Measurements from ENCODE around the gene SYT9.

Gene SYT9

DNA sequence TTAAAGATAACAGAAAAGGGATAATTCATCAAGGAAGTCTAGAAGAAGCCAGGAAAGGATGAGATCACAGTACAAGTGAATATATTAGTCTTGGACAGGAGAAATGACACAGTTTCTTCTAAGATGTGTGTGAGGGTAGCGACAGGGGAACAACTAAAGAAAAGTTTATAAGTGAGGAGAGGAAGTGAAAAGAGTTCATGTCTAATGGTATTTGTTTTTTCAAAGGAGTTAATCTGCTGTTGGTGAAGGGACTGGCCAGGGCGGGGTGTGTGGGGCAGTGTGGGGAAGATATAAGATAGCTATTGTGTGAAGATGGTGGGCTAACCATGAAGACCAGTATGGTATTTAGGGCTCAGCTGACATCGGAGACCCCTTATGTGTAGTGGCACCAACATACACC is 254.5 kb downstream of the SYT9 start:
- TF ChIP-seq, protein P1, sequence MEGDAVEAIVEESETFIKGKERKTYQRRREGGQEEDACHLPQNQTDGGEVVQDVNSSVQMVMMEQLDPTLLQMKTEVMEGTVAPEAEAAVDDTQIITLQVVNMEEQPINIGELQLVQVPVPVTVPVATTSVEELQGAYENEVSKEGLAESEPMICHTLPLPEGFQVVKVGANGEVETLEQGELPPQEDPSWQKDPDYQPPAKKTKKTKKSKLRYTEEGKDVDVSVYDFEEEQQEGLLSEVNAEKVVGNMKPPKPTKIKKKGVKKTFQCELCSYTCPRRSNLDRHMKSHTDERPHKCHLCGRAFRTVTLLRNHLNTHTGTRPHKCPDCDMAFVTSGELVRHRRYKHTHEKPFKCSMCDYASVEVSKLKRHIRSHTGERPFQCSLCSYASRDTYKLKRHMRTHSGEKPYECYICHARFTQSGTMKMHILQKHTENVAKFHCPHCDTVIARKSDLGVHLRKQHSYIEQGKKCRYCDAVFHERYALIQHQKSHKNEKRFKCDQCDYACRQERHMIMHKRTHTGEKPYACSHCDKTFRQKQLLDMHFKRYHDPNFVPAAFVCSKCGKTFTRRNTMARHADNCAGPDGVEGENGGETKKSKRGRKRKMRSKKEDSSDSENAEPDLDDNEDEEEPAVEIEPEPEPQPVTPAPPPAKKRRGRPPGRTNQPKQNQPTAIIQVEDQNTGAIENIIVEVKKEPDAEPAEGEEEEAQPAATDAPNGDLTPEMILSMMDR (IDR thresholded peaks at IDR 0.05; ENCODE audit: low read depth, low read length, poor library complexity, severe bottlenecking) = no peak
- TF ChIP-seq EZH2phosphoT487 (IDR thresholded peaks at IDR 0.05; ENCODE audit: borderline replicate concordance, low read length) = no peak
- no peaks in the 10 kb centered on the region for H3F3A ChIP-seq (ENCODE audit: control insufficient read depth, insufficient read depth)
- no peaks in the 10 kb centered on the region for H3K9me2 ChIP-seq (replicated peaks; ENCODE audit: control insufficient read depth, low read length)
- peaks cover 3% of the 10 kb centered on the region for H3K4me1 ChIP-seq (ENCODE audit: control insufficient read depth, low read length)
- no peaks in the 10 kb centered on the region for H3K36me3 ChIP-seq (ENCODE audit: control insufficient read depth, low read length)
- H3K4me2 ChIP-seq (ENCODE audit: low read length) = no peak overlapping the region
- no peaks in the 10 kb centered on the region for H4K20me1 ChIP-seq (ENCODE audit: control insufficient read depth, insufficient read depth, low read depth, low read length)
- H3K4me3 ChIP-seq (ENCODE audit: low read length) = no peak overlapping the region
- H3K27me3 ChIP-seq (ENCODE audit: control insufficient read depth, low read length) = no peaks in the 10 kb centered on the region
- no peaks in the 10 kb centered on the region for H3K79me2 ChIP-seq (ENCODE audit: control insufficient read depth, low read length)
- H3K27ac ChIP-seq (ENCODE audit: low read depth, low read length) = no peak overlapping the region
- no peaks in the 10 kb centered on the region for H3K9me3 ChIP-seq (ENCODE audit: control insufficient read depth, insufficient read depth, low read length)

GRCh38 chr11:7508087-7508486 is 256.4 kb downstream of the SYT9 start:
- H3K27ac ChIP-seq (ENCODE audit: low read depth, low read length) = no peak overlapping the region
- no peaks in the 10 kb centered on the region for H3K27me3 ChIP-seq (ENCODE audit: control insufficient read depth, low read length)
- H3K9me3 ChIP-seq (ENCODE audit: control insufficient read depth, insufficient read depth, low read length) = no peaks in the 10 kb centered on the region
- H3K36me3 ChIP-seq (ENCODE audit: control insufficient read depth, low read length) = no peaks in the 10 kb centered on the region
- H4K20me1 ChIP-seq (ENCODE audit: control insufficient read depth, insufficient read depth, low read depth, low read length) = no peaks in the 10 kb centered on the region
- no peak overlapping the region for H3K4me3 ChIP-seq (ENCODE audit: low read length)
- no peak overlapping the region for H3K4me2 ChIP-seq (ENCODE audit: low read length)
- H3K9me2 ChIP-seq (replicated peaks; ENCODE audit: control insufficient read depth, low read length) = no peaks in the 10 kb centered on the region
- peaks cover 21% of the 10 kb centered on the region for H3K4me1 ChIP-seq (ENCODE audit: control insufficient read depth, low read length)
- H3K79me2 ChIP-seq (ENCODE audit: control insufficient read depth, low read length) = no peaks in the 10 kb centered on the region
- no peaks in the 10 kb centered on the region for H3F3A ChIP-seq (ENCODE audit: control insufficient read depth, insufficient read depth)
- TF ChIP-seq, protein P1 (IDR thresholded peaks at IDR 0.05; ENCODE audit: low read depth, low read length, poor library complexity, severe bottlenecking) = no peak

DNA sequence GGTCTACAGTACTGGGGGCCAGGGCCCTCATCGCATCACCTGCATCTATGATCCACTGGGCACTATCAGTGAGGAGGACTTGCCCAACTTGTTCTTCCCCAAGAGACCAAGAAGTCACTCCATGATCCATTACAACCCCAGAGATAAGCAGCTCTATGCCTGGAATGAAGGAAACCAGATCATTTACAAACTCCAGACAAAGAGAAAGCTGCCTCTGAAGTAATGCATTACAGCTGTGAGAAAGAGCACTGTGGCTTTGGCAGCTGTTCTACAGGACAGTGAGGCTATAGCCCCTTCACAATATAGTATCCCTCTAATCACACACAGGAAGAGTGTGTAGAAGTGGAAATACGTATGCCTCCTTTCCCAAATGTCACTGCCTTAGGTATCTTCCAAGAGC is 258.3 kb downstream of the SYT9 start:
- peaks cover 26% of the 10 kb centered on the region for H3K4me1 ChIP-seq (ENCODE audit: control insufficient read depth, low read length)
- H3K4me3 ChIP-seq (ENCODE audit: low read length) = no peak overlapping the region
- H3K9me3 ChIP-seq (ENCODE audit: control insufficient read depth, insufficient read depth, low read length) = no peaks in the 10 kb centered on the region
- no peaks in the 10 kb centered on the region for H4K20me1 ChIP-seq (ENCODE audit: control insufficient read depth, insufficient read depth, low read depth, low read length)
- no peak overlapping the region for H3K4me2 ChIP-seq (ENCODE audit: low read length)
- no peak for TF ChIP-seq EZH2phosphoT487 (IDR thresholded peaks at IDR 0.05; ENCODE audit: borderline replicate concordance, low read length)
- TF ChIP-seq, protein P1 (IDR thresholded peaks at IDR 0.05; ENCODE audit: low read depth, low read length, poor library complexity, severe bottlenecking) = no peak
- no peaks in the 10 kb centered on the region for H3F3A ChIP-seq (ENCODE audit: control insufficient read depth, insufficient read depth)
- no peaks in the 10 kb centered on the region for H3K9me2 ChIP-seq (replicated peaks; ENCODE audit: control insufficient read depth, low read length)
- H3K27me3 ChIP-seq (ENCODE audit: control insufficient read depth, low read length) = no peaks in the 10 kb centered on the region
- H3K36me3 ChIP-seq (ENCODE audit: control insufficient read depth, low read length) = peaks cover 5% of the 10 kb centered on the region
- H3K27ac ChIP-seq (ENCODE audit: low read depth, low read length) = no peak overlapping the region
- H3K79me2 ChIP-seq (ENCODE audit: control insufficient read depth, low read length) = peaks cover 12% of the 10 kb centered on the region

DNA sequence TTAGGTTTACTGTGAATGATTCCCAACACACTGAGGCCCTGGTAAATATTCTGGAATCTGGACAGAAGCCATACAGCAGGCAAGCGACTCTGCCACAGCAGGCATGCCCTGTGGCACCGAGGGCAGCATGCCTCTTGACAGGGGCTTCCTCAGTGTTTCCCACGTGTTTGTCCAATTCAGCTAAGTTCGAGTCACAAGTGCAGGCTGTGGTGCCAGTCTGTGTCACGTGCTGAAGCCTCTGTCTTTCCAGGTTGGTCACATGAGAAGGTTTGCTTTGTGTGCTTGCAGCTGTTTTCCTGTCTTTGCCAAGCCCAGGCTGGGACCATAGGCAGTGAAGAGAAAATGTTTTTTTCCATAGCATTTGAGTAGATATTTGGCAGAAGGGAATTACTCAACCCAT is 259.7 kb downstream of the SYT9 start:
- Histone ChIP-seq H3K27me3 (ENCODE audit: control insufficient read depth, low read length) (no peaks in the 10 kb centered on the region), H3K36me3 (ENCODE audit: control insufficient read depth, low read length) (peaks cover 5% of the 10 kb centered on the region), H3K79me2 (ENCODE audit: control insufficient read depth, low read length) (peaks cover 26% of the 10 kb centered on the region), H3K4me3 (ENCODE audit: low read length) (0 out of 2 replicates have a peak overlapping the region, but pooled peaks have one; percentile 86), H3K27ac (ENCODE audit: low read depth, low read length) (no peak overlapping the region), H3K4me2 (ENCODE audit: low read length) (peak overlapping the region; percentile 93), H3K4me1 (ENCODE audit: control insufficient read depth, low read length) (peaks cover 40% of the 10 kb centered on the region), H3K9me2 (replicated peaks; ENCODE audit: control insufficient read depth, low read length) (no peaks in the 10 kb centered on the region), H3F3A (ENCODE audit: control insufficient read depth, insufficient read depth) (no peaks in the 10 kb centered on the region), H3K9me3 (ENCODE audit: control insufficient read depth, insufficient read depth, low read length) (no peaks in the 10 kb centered on the region), H4K20me1 (ENCODE audit: control insufficient read depth, insufficient read depth, low read depth, low read length) (no peaks in the 10 kb centered on the region)
- TF ChIP-seq, protein P1 (IDR thresholded peaks at IDR 0.05; ENCODE audit: low read depth, low read length, poor library complexity, severe bottlenecking) = no peak
- TF ChIP-seq EZH2phosphoT487 (IDR thresholded peaks at IDR 0.05; ENCODE audit: borderline replicate concordance, low read length) = no peak
